SU-DHL-6 (cell line): Measurements from ENCODE around the gene HOXC10.

Experiments
- CTCF ChIP-seq: fragments of 200-600 bp; sonication (generic); IDR thresholded peaks from one replicate; pipeline ENCODE4 v1.5.1; 2017; ENCODE audit warnings: antibody characterized with exemption, mild to moderate bottlenecking, low read length, moderate library complexity; ENCODE audit not compliant: insufficient read depth, poor library complexity, severe bottlenecking
- EZH2phosphoT487 ChIP-seq: fragments of 200-600 bp; sonication (generic), shearing (Covaris generic); conservative IDR thresholded peaks from 2 replicates; pipeline ENCODE4 v1.6.1; 2018; ENCODE audit warnings: mild to moderate bottlenecking, antibody characterized with exemption, low read length, moderate library complexity, mixed read lengths

- TF ChIP-seq CTCF: no peak
- TF ChIP-seq EZH2phosphoT487: no peak
These were observed 4.7 kb upstream of the HOXC10 start for GRCh38 chr12:53980104-53980801.
